Transverse colon (tissue), 3 donors: ENCODE results near the gene NKPD1.

Experiments
- EP300 ChIP-seq: sonication (generic); formaldehyde crosslinking; IDR thresholded peaks from one replicate; pipeline ENCODE4 v1.6.1; 2017; ENCODE audit warnings: antibody characterized with exemption, low read depth
- POLR2A ChIP-seq: fragments of 450-650 bp; IDR thresholded peaks from one replicate; pipeline ENCODE4 v1.6.1; 2016; ENCODE audit warnings: antibody characterized with exemption, mild to moderate bottlenecking, moderate library complexity
- TF ChIP-seq, protein P1 (sequence below), 5 experiments: fragments of 200-600 bp in 3 of 5; fragments of 450-650 bp in 2 of 5; sonication (generic) in 3 of 5; IDR thresholded peaks; 1 replicate in 2 of 5; 2 replicates in 3 of 5; pipeline ENCODE4 v1.5.1; 2016 to 2017; ENCODE audit warnings: antibody characterized with exemption in 5 of 5, inconsistent platforms in 3 of 5, mild to moderate bottlenecking in 2 of 5, moderate library complexity in 1 of 5

GRCh38 chr19:45172173-45172572 is 11.4 kb upstream of the NKPD1 start:
- TF ChIP-seq POLR2A (no peak), EP300 (no peak)
- TF ChIP-seq, protein P1, sequence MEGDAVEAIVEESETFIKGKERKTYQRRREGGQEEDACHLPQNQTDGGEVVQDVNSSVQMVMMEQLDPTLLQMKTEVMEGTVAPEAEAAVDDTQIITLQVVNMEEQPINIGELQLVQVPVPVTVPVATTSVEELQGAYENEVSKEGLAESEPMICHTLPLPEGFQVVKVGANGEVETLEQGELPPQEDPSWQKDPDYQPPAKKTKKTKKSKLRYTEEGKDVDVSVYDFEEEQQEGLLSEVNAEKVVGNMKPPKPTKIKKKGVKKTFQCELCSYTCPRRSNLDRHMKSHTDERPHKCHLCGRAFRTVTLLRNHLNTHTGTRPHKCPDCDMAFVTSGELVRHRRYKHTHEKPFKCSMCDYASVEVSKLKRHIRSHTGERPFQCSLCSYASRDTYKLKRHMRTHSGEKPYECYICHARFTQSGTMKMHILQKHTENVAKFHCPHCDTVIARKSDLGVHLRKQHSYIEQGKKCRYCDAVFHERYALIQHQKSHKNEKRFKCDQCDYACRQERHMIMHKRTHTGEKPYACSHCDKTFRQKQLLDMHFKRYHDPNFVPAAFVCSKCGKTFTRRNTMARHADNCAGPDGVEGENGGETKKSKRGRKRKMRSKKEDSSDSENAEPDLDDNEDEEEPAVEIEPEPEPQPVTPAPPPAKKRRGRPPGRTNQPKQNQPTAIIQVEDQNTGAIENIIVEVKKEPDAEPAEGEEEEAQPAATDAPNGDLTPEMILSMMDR (IDR thresholded peaks at IDR 0.05), result no peak
